ENCODE data around the gene TPD52L3.

TPD52L3 gene

DNA sequence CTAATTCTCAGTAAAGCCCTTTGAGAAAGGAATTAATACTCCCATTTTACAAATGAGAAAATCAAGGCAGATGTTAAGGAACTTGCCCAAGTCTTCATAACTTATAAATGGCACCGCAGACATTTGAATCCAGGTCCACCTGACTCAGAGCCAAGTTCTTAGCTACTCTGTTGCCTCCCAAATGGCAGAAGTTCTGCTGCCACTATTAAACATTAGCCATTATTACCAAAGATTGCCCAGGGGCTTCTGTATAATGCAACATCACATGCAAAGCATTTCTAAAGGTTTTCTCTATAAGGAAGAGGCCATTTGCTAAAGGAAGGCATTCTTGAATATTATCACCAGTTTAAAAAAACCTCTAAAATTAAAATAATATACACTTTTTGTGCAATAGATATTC lies 28.3 kb downstream of the TPD52L3 start:
- POLR2A ChIA-PET, result interaction anchor here (1.1 kb wide), 1 partner anchor 56 kb away, joined by 8 read pairs; the partner anchor contains the start of gene UHRF2
- no peak for DNase-seq (ENCODE audit: extremely low spot score)
- CTCF ChIA-PET, result interaction anchor here (1.3 to 4.6 kb wide), 7 partner anchors 13 to 383 kb away, joined by 3 to 42 read pairs (median 9); no protein-coding TSS in a partner anchor
- no peak for TF ChIP-seq CTCF (IDR thresholded peaks at IDR 0.05; ENCODE audit: control extremely low read depth, extremely low read depth, low read depth, missing control alignments)

GRCh38 chr9:6356904-6357303 lies 28.7 kb downstream of the TPD52L3 start:
- CTCF ChIA-PET, result interaction anchor here (1.3 to 4.6 kb wide), 4 partner anchors 14 to 302 kb away, joined by 3 to 42 read pairs (median 6); no protein-coding TSS in a partner anchor
- POLR2A ChIA-PET, result no interaction called here
- no peak for TF ChIP-seq CTCF (IDR thresholded peaks at IDR 0.05; ENCODE audit: control extremely low read depth, extremely low read depth, low read depth, missing control alignments)
- no peak for DNase-seq (ENCODE audit: extremely low spot score)

DNA sequence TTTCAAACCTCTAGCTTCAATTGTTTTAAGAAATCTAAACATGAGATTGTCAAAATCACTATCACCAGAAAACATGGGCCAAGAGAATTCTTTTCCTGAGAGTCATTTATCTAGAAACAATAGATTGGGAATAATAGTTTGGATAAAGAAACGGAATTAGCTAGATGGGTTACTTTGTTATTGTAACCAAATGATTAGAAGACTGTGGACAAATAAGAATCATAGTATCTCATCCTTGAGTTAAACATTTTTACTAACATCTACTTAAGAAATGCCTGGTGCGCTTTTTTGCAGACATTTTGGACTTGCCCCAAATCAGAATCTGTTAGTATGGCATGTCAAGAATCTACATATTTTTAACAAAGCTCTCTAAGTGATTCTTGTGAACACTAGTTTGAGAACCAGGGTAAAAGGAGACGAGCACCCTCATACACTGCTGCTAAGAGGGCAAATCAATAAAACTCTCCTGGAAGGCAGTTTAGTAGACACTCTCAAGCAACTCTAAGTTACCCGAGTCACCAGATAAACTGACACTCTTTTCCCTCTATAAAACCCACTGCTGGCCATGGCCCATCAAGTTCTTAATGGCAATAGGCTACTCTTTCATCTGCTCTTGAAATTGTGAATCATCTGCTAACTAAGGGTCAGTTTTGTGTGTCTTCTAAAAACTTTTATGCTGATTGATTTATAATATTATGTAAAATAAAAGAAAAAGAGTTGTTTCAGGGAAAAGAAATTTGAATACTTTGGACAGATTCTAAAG lies 39.1 kb downstream of the TPD52L3 start:
- DNase-seq (ENCODE audit: extremely low spot score), result no peak
- POLR2A ChIA-PET, result no interaction called here
- CTCF ChIA-PET, result interaction anchor here (1.8 to 5.3 kb wide), 3 partner anchors 12 to 32 kb away, joined by 4 to 19 read pairs (median 4); no protein-coding TSS in a partner anchor
- no peak for TF ChIP-seq CTCF (IDR thresholded peaks at IDR 0.05; ENCODE audit: control extremely low read depth, extremely low read depth, low read depth, missing control alignments)

DNA sequence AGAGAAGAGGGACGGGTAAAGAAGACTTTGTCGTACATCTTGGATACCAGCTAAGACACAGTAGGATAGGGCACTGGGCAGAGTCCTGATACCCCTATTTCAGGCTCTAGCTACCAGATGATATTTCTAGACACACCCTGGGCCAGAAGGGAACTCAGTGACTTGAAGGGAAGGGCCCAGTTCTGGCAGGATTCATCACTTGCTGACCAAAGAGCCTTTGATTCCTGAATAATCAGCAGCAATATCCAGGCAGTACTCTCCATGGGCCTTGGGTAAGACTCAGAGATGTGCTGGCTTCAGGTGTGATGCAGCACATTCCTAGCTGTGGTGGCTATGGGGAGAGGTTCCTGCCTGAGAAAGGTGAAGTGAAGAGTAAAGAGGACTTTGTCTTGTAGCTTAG lies 40.7 kb downstream of the TPD52L3 start:
- POLR2A ChIA-PET, result no interaction called here
- TF ChIP-seq CTCF (IDR thresholded peaks at IDR 0.05; ENCODE audit: control extremely low read depth, extremely low read depth, low read depth, missing control alignments), result no peak
- CTCF ChIA-PET, result interaction anchor here (0.8 to 1.9 kb wide), 4 partner anchors 9 to 103 kb away, joined by 3 to 5 read pairs (median 4); no protein-coding TSS in a partner anchor
- no peak for DNase-seq (ENCODE audit: extremely low spot score)
